Measurements from ENCODE around the gene TCHH.

TCHH gene

DNA sequence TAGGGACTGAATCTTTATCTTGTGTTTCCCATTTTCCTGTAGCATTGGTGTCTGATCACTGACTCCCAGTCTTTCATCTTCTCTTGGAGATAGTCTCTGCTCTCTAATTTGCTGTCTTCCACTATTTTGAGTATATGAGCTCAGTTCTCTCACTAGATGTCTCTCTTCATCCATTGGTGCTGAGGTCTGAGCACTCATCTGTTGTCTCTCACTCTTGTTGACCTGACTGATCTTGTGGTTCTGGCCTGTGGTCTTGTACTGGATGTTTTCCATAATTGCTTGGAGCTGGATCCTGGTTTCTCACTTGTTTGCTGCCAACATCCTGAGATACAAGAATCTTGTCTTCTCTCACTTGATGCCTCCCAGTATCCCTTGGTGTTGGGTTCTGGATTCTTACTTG, 53.3 kb downstream of the TCHH start:
- DNase-seq = no peak

Measured in effector CD8-positive, alpha-beta T cell (primary cell).